Measurements from ENCODE around the gene HMGB1.

DNA sequence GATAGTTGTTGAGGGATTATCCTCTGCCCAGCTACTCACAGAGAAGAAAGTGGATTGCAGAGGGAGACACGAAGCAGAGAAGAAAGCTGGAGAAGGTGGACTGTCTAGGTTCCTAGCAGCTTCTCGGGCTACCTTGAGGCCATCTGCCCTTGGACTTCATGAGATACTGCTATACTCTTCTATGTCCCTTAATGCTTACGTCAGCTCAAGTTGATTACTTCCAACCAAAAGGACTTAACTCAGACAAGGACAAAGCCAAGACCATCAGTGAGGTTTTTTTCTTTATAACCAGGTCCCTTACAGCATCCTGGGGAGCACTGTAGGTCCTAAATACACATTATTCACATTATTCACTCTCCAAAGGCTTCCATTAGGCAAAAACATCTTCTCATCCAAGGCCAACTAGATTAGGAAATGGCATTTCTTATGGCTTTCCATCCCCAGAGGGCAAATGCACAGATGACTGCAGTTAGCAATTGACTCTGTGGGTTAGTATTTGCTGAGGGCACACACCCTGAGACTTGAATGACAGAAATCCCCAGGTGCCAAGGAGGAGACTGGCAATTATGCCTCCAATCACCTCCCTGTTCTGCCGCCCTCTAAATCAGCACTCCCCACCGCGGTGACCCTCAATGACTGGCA lies 47.5 kb downstream of the HMGB1 start:
- TF ChIP-seq RFX5 (IDR thresholded peaks at IDR 0.05) = no peak
- TF ChIP-seq, protein P1, sequence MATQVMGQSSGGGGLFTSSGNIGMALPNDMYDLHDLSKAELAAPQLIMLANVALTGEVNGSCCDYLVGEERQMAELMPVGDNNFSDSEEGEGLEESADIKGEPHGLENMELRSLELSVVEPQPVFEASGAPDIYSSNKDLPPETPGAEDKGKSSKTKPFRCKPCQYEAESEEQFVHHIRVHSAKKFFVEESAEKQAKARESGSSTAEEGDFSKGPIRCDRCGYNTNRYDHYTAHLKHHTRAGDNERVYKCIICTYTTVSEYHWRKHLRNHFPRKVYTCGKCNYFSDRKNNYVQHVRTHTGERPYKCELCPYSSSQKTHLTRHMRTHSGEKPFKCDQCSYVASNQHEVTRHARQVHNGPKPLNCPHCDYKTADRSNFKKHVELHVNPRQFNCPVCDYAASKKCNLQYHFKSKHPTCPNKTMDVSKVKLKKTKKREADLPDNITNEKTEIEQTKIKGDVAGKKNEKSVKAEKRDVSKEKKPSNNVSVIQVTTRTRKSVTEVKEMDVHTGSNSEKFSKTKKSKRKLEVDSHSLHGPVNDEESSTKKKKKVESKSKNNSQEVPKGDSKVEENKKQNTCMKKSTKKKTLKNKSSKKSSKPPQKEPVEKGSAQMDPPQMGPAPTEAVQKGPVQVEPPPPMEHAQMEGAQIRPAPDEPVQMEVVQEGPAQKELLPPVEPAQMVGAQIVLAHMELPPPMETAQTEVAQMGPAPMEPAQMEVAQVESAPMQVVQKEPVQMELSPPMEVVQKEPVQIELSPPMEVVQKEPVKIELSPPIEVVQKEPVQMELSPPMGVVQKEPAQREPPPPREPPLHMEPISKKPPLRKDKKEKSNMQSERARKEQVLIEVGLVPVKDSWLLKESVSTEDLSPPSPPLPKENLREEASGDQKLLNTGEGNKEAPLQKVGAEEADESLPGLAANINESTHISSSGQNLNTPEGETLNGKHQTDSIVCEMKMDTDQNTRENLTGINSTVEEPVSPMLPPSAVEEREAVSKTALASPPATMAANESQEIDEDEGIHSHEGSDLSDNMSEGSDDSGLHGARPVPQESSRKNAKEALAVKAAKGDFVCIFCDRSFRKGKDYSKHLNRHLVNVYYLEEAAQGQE (IDR thresholded peaks at IDR 0.05) = no peak
- no peak for TF ChIP-seq CTCF (IDR thresholded peaks at IDR 0.05)
- TF ChIP-seq MAFK (IDR thresholded peaks at IDR 0.05; ENCODE audit: partially characterized antibody) = no peak
- TF ChIP-seq POLR2AphosphoS2 (conservative IDR thresholded peaks at IDR 0.05; ENCODE audit: low read length) = no peak
- no peak for TF ChIP-seq BCL3 (IDR thresholded peaks at IDR 0.05)
- TF ChIP-seq ZSCAN20 (CRISPR knock-in tag; IDR thresholded peaks at IDR 0.05) = no peak
- TF ChIP-seq POLR2A (IDR thresholded peaks at IDR 0.05; ENCODE audit: low read length) = no peak
- TF ChIP-seq PHF8 (IDR thresholded peaks at IDR 0.05; ENCODE audit: borderline replicate concordance, low read depth) = no peak
- no peak for TF ChIP-seq MAX (IDR thresholded peaks at IDR 0.05)
